Stimulated activated CD8-positive, alpha-beta memory T cell treated with anti-CD3 and anti-CD28 coated beads, Interleukin-12 subunit alpha, Interleukin-12 subunit beta, amount 100 ng/mL, for 4 hours (primary cell): ENCODE data around the gene UBE2Q2.
A peak's percentile ranks its signal among the peaks of the same experiment; 100 is the strongest.
"Not testable (repeated sequence)": the region's sequence is repeated elsewhere in the genome, so short reads cannot be mapped to it uniquely, and the experiment has no call there.

Source experiments
- DNase-seq: peaks from one replicate; pipeline ENCODE4 v3.0.0-alpha.2; 2020; ENCODE audit warnings: low read depth

The UBE2Q2 gene

GRCh38 chr15:75842722-75843677 is at the start of gene UBE2Q2:
Gene UBE2Q2, plus strand, starts transcription at chr15:75843447. Its CDS starts 220 bp downstream, at chr15:75843667.
- peak; percentile 73 for DNase-seq

DNA sequence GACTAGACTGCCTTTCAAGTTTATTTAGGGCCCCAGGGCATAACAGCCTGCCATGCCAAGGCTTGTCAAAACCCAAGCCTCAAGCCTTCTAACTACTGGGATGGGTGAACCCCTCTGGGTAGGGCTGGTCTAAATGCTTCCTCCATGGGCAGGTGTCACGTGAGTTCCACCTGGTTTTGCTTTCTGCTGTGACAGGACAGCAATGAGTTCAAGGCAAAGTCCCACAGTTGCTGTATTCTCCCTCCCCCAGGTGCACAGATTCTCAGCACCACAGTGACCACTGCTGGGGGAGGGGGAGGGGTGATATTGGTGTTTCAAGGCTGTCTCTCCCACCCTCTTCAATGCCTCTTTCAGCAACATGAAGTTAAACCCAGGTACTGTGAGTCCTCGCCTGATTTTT is 46.9 kb upstream of the UBE2Q2 start:
- DNase-seq = no peak

- DNase-seq = not testable (repeated sequence)
Measured at GRCh38 chr15:75797146-75797545, 46.1 kb upstream of the UBE2Q2 start.

GRCh38 chr15:75799190-75799589 is 44.1 kb upstream of the UBE2Q2 start:
- no peak for DNase-seq

DNA sequence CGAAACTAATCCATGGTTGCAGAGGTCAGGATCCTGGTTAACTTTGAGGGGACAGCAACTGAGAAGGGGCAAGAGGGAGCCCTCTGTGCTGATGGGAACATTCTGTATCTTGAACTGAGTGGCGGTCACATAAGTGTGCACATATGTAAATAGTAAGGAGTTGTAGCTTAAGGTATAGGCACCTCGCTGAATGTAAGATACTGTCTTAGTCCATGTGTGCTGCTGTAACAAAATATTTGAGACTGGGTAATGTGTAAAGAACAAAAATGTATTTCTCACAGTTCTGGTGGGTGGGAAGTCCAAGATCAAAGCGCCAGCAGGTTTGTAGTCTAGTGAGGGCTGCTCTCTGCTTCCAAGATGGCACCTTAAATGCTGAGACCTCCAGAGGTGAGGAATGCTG is 42.8 kb upstream of the UBE2Q2 start:
- not testable (repeated sequence) for DNase-seq

DNA sequence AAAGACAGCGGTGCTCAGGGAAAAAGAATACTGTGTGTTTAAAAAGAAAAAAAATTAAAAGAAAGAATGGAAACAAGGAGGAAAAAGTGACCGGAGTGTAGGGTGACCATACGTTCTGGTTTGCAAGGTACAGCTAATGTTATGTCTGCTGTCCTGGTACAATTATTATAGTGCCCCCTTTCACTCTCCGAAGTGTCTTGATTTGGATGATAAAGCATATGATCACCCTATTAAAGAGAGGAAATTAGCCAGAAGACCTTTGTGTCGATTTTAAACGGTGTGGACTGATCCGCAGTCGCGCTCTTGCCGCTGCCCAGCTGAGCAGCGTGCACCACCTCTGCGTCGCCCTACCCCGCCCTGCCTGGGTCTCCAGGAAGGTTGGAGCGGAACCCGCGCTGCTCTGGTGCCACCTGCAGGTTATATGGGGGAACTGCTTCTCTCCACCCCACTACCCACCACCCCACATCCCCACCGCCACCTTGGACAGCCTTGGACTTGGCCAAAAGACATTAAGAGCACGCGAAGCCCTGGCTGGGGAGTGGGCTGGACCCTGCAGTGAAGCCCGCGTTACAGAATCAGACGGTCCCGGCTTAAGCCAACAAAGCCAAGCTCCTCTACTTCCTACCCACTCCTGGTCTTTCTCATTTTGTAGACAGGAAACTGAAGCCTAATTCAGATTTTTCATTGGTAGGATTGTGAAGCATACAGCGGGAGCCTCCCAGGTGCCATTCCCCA is 41.2 kb upstream of the UBE2Q2 start:
- DNase-seq = peak; percentile 46

DNA sequence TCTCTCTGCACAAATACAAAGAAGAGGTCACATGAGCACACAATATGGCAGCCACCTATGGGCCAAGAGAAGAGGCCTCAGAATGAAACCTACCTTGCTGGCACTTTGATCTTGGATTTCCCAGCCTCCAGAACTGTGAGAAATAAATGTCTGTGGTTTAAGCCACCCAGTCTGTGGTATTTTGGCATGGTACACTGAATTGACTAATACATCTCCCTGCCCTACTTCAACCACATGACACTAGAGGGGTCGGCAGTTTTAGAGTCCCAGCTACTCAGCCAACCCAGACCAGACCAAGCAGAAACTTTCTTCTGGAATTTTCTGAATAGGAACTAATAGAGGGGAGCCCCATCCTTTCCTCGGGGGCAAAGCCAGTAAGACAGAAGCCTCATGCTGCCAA is 35.8 kb upstream of the UBE2Q2 start:
- not testable (repeated sequence) for DNase-seq

- not testable (repeated sequence) for DNase-seq
Measured at GRCh38 chr15:75808009-75808408, 35.2 kb upstream of the UBE2Q2 start.

GRCh38 chr15:75808563-75808962 is 34.7 kb upstream of the UBE2Q2 start:
- DNase-seq = no peak

DNA sequence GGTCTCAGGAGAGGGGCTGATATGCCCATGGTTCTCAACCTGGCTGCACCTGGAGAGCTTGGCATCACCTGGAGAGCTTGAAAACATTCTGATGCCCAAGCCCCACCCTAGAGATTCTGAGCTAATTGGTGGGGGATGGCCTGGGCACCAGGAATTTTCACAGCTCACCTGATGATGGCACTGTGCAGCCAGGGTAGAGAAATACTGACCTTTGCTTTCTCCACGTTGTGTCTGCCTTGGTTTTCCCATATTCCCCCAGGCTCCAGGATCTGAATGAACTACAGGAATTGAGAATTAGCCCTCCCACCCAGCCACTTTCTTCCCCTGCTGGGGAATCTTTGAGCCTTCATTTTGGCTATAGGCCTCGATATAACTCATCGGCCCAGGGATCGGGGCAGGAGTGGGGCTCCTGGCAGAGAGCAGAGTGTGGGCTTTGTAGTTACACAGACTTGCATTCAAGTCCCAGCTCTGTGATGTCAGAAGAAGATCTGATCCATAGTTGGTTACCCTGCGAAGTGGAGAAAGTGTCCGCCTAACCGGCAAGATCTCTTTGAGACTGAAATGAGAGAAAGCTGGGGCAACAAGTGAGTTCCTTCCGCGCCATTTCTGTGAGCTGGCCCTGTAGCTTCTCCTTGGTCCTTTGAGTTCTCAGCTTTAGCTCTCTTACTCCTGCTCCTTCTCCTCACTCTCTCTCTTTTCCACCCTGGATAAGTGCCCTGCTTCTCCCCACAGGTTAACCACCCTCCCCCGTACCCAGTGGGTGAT is 33.1 kb upstream of the UBE2Q2 start:
- DNase-seq = no peak

DNA sequence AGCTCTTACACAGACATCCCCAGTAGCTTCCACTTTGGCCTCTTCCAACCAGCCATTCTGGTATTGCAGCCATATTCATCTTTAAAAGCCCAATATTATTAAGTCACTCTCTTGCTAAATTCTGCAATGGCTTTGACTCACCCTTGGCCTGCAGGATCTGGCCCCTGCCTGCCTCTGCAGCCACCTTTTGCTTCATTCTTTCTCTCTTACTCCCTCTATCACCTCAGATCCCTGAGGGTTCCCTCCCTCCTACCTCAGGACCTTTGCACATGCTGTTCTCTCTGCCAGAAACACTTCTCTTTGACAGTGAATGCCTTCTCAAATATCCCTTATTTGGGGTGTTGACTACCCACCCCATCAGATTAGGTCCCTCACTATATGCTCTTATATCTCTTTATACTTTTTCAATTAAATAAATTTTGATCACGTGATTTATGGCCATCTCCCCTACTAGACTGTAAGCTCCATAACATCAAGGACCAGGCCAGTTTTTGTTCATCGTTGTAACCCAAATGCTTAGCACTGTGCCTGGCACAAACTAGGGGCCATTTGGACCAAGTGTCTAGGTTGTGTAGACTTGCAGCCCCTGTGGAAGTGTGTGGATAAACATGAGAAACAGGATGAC is 32.3 kb upstream of the UBE2Q2 start:
- no peak for DNase-seq

- DNase-seq = no peak
Measured at GRCh38 chr15:75811626-75812025, 31.6 kb upstream of the UBE2Q2 start.

- DNase-seq = no peak
Measured at GRCh38 chr15:75814794-75815193, 28.5 kb upstream of the UBE2Q2 start.

DNA sequence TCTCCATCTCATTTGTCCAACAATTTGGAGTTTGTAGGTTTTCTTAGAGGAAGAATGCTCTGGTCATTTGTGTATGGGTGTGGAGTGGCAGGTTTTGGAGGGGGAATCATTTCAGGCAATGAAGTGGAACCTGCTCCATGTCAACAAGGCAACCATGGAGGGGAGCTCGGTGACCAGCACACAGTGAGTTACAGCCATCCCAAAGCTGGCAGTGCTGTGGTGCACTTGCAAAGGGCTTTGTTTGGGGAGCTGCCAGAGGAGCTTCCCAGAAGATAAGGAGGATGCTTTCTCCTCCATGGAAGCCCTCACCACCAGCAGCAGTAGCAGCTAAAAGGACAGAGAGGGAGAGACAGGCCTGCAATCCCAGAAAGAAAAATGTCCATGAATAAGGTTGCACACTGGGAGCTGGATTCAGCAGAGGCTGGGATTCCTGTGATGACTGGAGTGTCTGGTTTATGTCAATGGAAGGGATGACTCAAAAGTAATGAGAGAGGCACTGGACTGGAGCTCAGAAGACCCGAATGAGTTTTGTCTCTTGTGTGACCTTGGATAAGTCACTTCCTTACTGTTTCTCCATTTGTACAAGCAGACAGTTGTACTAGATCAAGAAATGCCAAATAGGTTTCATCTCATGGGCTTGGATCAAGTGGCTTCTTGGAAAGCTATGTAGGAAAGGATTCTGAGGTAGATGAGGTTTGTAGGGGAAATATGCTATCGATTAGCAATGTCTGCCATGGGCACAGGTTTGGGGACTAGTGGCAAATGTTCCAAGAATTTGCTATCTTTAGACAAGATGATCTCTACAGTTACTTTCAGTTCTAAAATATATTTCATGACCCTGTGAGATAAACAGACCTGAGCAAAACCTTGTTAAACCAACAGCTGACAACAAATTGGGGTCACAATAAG is 27.2 kb upstream of the UBE2Q2 start:
- no peak for DNase-seq

DNA sequence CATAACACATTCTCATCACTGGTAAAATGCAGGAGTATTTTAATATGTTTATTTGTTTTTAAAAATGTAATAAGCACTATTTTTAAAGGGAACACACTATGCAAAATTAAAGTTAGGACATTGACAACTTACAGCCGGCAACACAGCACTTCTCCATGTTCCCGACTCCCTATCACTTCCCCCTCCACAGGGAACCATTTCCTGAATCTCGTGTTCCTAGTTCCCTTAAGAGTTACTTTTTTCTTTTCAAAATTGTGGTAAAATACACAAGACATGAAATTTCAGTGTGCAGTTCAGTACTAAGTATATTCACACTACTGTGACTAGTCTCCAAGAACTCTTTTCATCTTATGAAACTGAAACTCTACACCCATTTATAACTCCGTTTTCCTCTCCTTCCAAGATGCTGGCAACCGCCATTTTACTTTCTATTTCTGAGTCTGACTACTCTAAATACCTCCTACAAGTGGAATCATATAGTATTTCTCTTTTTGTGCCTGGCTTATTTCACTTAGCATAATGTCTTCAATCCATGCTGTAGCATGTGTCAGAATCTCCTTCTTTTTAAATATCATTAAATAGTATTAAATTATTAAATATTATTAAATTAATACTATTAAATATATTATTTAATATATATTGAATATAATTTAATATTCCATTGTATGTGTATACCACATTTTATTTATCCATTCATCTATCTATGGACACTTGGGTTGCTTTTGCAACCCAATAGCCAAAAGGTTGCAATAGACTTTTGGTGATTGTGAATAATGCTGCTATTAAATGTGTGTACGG is 25.9 kb upstream of the UBE2Q2 start:
- no peak for DNase-seq

DNA sequence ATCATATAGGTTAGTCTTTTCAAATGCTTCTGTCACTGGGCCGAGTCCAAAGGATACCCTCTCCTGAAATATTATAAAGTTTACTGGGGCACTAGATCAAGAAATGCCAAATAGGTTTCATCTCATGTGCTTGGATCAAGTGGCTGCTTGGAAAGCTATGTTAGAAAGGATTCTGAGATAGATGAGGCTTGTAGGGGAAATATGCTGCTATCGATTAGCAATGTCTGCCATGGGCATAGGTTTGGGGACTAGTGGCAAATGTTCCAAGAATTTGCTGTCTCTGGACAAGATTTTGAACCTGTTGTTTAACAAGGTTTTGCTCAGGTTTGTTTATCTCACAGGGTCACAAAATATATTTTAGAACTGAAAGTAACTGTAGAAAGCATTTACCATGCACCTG is 23.0 kb upstream of the UBE2Q2 start:
- DNase-seq = no peak

DNA sequence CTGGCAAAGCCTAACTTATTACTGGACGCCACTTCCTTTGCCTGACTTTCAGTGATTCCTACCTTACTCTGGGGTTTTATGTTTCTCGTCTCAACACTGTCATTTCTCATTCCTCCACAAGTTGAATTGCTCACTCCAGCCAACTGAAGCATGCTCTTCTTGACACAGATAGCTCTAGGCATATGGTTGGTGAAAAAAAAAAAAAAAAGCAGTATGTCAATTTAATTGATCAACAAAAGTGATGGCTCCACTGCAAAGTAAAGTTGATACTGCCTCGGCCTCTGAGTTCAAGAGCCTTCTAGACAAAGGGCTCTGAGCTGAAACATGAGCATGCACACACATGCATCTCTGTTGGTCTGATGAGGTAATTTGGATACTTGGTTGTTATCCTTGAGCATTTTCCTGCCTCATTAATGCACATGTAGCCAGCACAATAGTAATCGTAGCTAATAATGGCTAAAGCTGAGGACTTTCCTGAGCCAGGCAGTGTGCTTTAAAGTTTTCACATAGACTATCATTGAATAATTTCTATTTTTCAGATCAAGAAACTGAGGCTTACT is 21.4 kb upstream of the UBE2Q2 start:
- no peak for DNase-seq

- DNase-seq = no peak
Measured at GRCh38 chr15:75822685-75823278, 20.5 kb upstream of the UBE2Q2 start.
